ENCODE data around the gene ASB16.

The ASB16 gene

GRCh38 chr17:44209786-44210341 lies 39.4 kb downstream of the ASB16 start:
- no peak for DNase-seq (ENCODE audit: low read depth in 2 of 2)

GRCh38 chr17:44210342-44211192 lies 40.1 kb downstream of the ASB16 start:
- peak; percentile 83 for DNase-seq (ENCODE audit: low read depth in 2 of 2)

- no peak for DNase-seq (ENCODE audit: low read depth in 2 of 2)
These were observed 41.1 kb downstream of the ASB16 start for GRCh38 chr17:44211281-44212265.

- DNase-seq (ENCODE audit: low read depth in 2 of 2), result no peak
These were observed 42.3 kb downstream of the ASB16 start for GRCh38 chr17:44212507-44213402.

GRCh38 chr17:44213403-44214229 lies 43.1 kb downstream of the ASB16 start:
- no peak for DNase-seq (ENCODE audit: low read depth in 2 of 2)

GRCh38 chr17:44214230-44214494 lies 43.7 kb downstream of the ASB16 start:
- no peak for DNase-seq (ENCODE audit: low read depth in 2 of 2)

GRCh38 chr17:44214896-44215295 lies 44.4 kb downstream of the ASB16 start:
- no peak for DNase-seq (ENCODE audit: low read depth in 2 of 2)

GRCh38 chr17:44216173-44216572 lies 45.7 kb downstream of the ASB16 start:
- DNase-seq (ENCODE audit: low read depth in 2 of 2), result no peak

- DNase-seq (ENCODE audit: low read depth in 2 of 2), result no peak
These were observed 46.2 kb downstream of the ASB16 start for GRCh38 chr17:44216694-44217093.

- no peak for DNase-seq (ENCODE audit: low read depth in 2 of 2)
These were observed 47.3 kb downstream of the ASB16 start for GRCh38 chr17:44217738-44218343.

GRCh38 chr17:44218344-44219107 lies 48.0 kb downstream of the ASB16 start:
- peak; percentile 72 for DNase-seq (ENCODE audit: low read depth in 2 of 2)

- DNase-seq (ENCODE audit: low read depth in 2 of 2), result peak; percentile 43 to 44
These were observed 48.7 kb downstream of the ASB16 start for GRCh38 chr17:44219108-44219615.

GRCh38 chr17:44219616-44220212 lies 49.2 kb downstream of the ASB16 start, which contains the start of gene UBTF:
Gene UBTF (minus strand): TSS chr17:44219675. CDS start chr17:44218229, 1,446 bp downstream.
- DNase-seq (ENCODE audit: low read depth in 2 of 2), result peak; percentile 31 to 46

GRCh38 chr17:44220213-44221083 lies 49.9 kb downstream of the ASB16 start:
- DNase-seq (ENCODE audit: low read depth in 2 of 2), result peak in 1 of 2 donors; percentile 16

- DNase-seq (ENCODE audit: low read depth in 2 of 2), result peak in 1 of 2 donors; percentile 32
These were observed 50.8 kb downstream of the ASB16 start for GRCh38 chr17:44221084-44221861.

GRCh38 chr17:44221862-44222111 lies 51.3 kb downstream of the ASB16 start:
- no peak for DNase-seq (ENCODE audit: low read depth in 2 of 2)

Data from stimulated activated CD8-positive, alpha-beta memory T cell treated with anti-CD3 and anti-CD28 coated beads, Interleukin-7, amount 100 ng/mL, for 1 hour (primary cell).